IPS DF 19.7 (cell line): Measurements from ENCODE around the gene YLPM1.
A peak's percentile ranks its signal among the peaks of the same experiment; 100 is the strongest.

ENCODE experiments used
- DNase-seq: peaks from one replicate; pipeline ENCODE4 v3.0.0-alpha.2; 2013; ENCODE audit warnings: low read depth, low spot score

YLPM1 gene

DNA sequence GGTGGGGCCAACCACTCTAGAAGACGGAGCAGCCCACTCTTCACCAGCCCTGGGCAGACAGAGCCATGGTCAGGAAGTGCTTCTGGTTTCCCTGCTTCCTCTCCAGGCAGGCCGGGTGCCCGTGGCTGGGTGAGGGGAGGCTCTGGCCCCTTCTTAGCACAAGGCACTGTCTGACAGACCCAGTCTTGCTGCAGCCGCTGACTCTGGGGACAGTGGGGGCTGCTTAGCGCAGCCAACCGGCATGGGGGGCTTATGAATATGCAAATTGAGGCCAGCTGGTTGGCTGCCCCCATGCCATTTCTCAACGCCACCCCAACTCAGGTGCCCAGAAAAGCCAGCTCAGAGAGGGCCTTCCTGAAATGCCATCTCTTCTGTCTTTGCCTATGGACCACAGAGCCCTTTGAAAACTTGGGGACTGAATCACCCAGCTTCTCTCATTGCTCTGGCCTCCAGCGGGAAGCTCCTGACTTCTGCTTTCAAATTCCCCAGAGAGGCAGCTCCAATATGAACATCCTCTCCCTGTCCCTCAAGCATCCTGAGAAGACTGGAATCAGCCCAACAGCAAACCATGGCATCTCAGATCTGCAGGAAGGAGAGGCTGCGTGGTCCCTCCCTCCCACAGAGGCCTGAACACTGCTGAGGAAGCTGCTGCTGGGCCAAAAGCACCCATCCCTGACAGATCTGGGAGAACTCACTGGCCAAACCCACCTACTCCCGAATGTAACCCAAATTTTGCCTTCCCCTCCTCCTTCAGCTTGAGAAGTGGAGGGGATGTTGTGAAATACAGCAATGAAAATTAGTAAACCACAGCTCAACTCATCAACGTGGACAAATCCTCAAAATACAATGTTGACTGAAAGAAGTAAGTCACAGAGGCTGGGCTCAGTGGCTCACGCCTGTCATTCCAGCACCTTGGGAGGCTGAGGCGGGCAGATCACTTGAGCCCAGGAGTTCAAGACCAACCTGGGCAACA, 113.1 kb downstream of the YLPM1 start, which contains the start of gene PROX2:
PROX2 (minus strand) TSS at position 205 of the 973 bp plus-strand sequence. CDS start 12,311 bp downstream, outside the sequence.
- no peak for DNase-seq

DNA sequence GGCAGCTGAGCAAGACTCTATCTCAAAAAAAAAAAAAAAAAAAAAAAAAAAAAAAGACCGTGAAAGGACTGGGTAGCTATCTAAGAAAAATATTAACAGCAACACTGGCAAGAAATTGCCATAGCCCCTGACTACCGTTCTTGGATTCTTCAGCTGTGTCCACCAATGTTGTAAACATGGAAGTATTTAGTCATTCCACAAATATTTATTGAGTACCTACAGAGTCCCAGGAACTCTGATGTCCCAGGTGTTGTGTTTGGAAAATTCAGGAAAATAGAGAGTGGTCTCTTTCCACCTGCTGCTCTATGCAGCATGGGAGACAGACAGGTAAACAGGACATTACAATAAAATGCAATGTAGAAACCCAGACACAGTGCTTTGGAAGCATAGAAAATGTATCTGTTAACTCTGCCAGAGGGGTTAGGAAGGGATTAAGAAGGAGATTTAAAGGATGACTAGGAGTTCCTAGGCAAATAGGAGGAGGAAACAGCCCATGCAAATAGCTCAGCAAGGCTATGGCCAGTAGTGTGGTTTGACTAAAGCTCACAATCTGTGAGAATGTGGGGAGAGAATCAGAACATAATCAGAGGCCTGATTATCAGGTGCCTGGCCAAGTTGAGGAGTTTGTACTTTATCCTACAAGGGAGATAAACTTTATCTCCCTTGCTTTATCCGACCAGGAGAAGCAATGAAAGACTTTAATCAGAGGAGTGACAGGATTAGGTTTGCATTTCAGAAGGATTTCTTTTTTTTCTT, 116.5 kb downstream of the YLPM1 start:
- DNase-seq, result no peak

DNA sequence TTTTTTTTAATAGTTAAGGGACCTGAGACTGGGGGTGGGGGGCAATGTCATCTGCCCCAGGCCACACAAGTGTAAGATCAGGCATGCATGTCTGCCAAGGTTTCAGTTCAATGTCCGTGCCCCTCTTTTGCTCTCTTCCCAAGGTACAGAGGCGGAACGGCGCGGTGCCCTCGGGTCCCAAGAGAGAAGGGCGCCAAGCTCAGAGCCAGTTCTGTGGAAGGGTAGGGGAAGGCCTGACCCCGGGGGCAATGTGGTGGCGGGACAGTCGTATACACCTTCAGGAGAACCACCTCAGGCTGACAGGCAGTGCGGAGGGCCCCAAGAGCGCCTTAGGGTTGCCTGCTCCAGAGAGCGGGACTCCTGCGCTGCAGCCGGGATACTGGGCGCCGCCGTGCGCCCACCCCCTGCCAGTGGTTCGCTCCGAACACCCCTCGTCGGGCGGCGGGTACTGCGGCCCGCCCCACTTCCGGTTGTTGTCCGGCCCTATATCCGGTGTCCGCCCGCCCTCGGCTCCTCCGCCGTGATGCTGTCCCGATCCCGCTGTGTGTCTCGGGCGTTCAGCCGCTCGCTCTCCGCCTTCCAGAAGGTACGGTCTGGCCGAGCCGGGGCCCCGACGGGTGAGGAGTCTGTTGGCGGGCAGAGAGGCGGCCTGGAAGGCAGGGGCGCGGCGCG, 118.5 kb downstream of the YLPM1 start, which contains the start of gene DLST:
DLST (plus strand) TSS at position 486 of the 672 bp plus-strand sequence; CDS start at position 524, 38 bp downstream.
- DNase-seq, result peak; percentile 60

DNA sequence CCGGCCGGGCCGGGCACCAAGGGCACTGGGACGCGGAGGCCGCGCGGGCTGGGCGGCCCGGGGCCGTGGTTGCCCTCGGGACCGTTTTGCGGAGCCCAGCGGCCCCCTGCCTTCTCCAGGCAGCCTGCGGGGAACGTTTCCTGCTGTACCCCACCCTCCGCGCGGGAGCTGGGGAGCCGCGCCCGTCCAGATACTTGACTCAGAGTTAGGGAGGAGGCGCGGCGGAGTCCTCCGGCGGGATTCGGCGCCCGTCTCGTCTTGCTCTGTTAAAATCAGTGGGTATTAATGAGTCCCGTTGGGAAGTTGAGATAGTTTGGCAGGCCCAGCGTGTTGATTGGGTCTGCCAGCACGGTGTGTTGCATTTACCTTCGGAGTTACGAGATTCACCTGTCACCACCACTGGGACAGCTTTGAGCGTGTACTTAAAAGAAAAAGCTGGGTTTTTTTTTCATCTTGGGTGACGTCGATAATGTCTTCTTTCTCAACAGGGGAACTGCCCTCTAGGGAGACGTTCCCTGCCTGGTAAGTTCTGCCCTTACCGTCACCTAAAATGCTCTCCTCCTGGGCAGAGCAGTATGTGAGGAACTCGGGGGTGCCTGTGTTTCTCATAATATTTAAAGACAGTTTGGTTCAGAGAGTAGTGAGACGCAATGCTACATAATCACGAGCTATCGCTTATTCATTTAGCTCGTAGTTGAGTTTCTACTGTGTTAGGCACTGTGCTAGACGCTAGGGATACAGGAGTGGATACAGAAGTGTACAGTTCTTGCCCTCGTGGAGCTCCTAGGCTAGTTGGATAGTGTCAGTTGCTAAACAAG, 119.2 kb downstream of the YLPM1 start:
- DNase-seq, result no peak
